GM21423 (cell line): ENCODE measurements around the gene AP1S3.
"Not testable (repeated sequence)": the region's sequence is repeated elsewhere in the genome, so short reads cannot be mapped to it uniquely, and the experiment has no call there.

Source experiments
- ATAC-seq: cut with Tn5 transposase; IDR thresholded peaks from one replicate; pipeline ENCODE4 v1.9.1; 2021; ENCODE audit warnings: mild to moderate bottlenecking, moderate library complexity; ENCODE audit not compliant: unreplicated experiment

The AP1S3 gene

DNA sequence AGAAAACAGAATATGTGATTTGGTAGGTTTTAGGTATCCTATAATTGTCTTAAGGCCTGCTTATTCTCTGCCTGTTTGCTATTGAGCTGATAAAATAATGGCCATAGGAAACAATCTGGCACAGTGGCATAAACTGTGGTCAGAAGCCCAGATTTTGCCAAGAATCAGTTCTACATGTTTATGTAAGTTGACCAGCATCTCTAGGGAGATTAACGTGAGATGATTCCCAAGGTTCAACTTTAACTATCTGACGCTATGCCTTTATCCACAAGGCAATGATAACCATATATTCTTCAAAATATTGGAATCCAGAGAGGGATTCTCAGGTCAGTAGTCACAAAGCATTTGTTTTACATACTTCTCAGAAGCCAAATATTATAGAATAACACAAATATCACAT, 25.6 kb downstream of the AP1S3 start:
- ATAC-seq = no peak

DNA sequence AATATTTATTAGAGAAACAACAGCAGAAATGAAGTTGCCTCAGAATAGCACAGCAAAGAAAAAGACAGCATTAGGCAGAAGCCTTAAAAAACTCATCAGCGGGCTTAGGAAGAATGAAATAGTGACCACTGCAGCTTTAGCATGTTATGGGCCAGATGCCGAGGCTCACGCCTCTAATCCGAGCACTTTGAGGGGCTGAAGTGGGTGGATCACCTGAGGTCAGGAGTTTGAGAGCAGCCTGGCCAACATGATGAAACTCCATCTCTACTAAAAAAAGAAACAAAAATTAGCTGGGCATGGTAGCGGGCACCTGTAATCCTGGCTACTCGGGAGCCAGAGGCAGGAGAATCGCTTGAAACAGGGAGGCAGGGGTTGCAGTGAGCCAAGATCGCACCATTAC, 32.4 kb downstream of the AP1S3 start:
- ATAC-seq = no peak

DNA sequence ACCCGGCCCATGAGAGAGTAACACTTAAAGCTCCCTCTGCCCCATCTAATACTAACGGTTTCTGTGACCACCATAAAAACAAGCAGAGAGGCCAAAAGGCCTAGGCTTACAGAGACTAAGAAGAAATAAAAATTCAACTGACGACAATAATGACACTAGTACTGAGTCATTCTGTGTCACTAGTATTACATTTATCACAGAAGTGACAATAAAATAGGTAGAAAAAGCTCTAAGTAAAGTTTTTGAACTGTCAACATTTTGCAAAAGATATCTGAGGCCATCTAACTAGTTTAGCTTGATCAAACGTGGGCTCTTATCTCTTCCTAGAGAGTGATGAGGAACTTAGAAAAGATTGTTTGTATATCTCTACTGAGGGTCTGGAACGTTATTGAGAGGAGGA, 35.6 kb downstream of the AP1S3 start:
- no peak for ATAC-seq

DNA sequence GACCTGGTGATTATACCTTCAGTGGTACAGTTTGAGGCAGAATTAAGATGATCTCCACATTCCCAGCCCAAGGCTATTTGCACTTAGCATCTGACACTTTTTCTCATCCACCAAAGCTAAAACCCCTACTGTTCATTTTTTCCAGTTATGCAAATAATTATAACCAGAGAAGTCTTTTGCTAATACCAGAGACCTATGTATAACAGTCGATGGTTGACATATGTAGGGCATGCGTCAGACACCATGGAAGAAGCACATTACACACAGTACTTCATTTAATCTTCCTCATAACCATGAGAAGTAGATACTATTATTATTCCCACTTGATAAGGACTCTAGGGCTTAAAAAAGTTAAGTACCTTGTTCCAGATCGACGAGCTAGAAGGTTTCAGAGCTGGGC, 36.5 kb downstream of the AP1S3 start:
- ATAC-seq = no peak

DNA sequence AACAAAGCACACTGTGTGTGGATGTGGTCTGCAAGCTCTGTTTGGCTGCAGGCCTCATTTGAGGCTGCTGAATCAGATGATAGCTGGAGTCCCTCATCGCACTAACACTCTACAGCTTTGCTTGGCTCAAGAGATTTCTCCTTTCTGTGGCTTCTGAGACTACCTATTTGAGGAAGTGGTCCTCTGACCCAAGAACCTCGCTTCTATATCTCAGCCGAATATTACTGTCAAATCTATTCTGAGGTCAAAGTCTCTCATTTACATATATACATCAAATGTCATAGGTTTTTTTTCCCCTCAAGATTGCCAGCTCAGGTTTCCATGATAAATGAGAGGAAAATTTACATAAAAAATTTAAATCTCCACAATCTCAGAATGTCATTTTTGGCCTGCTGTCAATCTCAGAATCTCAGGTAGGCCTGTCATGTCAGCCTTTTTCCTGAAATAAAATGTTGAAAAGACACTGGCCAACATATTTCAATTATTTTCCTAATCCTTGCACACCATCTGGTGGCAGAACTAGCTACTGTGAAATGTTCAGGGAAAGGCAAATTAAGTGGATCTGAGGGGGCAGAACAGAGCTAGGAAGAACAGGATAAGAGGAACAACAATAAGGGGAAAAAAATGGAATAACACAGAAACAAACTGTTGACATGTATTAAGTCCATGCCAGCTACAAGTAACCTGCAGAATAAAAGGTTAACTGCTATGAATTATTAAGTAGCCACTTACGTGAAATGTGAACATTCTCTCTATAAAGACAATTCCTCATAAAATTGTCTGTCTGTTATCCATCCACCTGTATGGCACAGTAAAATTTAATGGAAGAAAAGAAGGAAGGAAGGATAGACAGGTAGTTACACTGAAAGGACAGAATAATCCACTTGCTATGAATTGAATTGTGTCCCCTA, 39.3 kb downstream of the AP1S3 start:
- ATAC-seq = peak; percentile 99

DNA sequence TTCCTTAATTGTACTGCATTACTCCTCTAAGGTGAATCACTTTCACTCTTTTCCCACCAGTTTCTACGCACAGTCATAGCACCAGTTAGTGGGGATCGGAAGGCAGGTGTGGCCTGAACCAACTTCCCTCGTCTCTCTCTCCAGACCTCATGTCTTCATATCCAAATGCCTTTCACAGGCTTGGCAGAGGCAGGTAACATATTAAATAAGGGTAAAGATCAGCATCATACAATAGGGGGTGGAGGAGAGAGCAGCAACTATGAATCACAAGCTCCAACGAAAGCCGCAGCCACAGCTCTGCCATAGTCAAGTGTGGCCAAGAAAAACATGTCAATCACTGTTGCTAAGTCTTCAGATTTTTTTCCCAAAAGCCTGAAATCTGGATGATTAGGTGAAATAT, 40.3 kb downstream of the AP1S3 start:
- no peak for ATAC-seq

DNA sequence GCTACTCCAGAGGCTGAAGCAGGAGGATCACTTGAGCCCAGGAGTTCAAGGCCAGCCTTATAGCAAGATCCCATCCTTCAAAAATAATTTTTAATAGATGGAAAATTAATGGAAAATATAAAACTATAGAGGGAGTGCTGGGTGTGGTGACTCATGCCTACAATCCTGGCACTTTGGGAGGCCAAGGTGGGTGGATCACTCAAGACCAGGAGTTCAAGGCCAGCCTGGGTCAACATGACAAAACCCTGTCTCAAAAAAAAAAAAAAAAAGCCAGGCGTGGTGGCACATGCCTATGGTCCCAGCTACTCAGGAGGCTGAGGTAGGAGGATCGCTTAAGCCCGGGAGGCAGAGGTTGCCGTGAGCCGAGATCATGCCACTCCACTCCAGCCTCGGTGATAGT, 48.0 kb downstream of the AP1S3 start:
- ATAC-seq = no peak

DNA sequence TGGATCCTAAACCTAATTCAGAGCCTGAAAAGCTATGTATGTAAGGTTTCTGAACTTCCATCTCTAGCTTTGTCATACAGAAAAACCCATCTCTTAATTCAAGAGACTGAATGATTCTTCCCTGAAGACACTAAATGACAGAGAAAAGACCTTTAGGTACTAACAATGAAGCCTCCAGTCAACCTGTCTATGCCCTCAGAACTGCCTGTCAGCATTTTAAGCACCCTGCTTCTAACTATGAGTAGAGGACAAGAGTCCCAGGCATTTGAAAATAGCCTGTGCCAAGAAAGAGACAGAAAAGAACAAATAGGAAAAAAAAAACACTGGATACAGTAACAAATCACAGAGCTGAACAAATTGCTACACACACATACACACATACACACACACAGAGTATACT, 48.6 kb downstream of the AP1S3 start:
- no peak for ATAC-seq

DNA sequence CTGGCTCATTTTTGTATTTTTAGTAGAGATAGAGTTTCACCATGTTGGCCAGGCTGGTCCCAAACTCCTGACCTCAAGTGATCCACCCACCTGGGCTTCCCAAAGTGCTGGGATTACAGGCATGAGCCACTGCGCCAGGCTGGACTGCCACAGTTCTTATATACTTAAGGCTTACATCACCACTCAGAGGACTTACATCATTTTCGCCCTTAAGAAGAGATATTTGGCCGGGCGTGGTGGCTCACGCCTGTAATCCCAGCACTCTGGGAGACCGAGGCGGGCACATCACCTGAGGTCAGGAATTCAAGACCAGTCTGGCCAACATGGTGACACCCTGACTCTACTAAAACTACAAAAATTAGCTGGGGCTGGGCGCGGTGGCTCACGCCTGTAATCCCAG, 49.3 kb downstream of the AP1S3 start:
- not testable (repeated sequence) for ATAC-seq

DNA sequence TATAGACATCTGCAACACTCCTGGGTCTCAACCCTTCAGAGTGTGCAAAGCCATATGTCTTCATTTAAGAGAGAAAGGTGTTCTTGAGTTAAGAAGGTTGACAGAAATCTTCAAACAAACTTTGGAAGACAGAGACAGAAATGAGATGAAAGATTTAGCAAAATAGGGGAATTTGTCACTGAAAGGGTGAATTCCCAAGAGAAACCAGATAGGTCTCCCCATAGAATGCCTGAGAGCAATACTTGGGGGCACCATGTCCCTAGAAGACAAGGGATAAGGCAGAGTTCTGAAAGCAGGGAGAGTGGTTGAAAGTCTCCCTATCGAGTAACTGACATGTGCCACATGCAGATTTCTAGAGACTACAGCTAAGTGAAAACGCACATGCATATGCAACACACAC, 50.0 kb downstream of the AP1S3 start:
- no peak for ATAC-seq

DNA sequence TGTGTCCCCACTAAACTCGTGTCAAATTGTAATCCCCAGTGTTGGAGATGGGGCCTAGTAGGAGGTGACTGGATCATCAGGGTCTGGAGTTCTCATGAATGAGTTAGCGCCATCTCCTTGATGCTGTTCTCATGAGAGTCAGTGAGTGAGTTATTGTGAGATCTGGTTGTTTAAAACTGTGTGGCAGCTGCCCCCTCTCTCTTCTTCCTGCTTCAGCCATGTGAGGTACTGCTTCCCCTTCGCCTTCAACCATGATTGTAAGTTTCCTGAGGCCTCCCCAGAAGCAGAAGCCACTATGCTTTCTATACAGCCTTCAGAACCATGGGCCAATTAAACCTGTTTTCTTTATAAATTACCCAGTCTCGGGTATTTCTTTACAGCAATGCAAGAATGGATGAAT, 50.4 kb downstream of the AP1S3 start:
- no peak for ATAC-seq

DNA sequence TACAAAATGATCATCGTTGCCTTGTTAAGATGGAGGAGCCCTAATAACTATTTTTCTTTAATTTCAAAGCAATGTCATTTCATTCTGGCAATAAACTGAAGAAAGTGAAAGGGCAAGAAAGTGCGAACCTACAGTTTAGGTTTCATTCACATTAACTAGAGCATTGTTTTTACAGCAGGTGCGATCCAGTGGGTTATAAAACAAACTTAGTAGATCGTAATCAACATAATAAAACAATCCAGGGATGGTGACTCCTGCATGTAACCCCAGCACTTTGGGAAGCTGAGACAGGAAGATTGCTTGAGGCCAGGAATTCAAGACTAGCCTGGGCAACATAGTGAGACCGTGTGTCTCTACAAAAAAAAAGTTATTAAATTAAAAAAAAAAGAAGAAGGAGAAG, 51.1 kb downstream of the AP1S3 start:
- ATAC-seq = no peak

DNA sequence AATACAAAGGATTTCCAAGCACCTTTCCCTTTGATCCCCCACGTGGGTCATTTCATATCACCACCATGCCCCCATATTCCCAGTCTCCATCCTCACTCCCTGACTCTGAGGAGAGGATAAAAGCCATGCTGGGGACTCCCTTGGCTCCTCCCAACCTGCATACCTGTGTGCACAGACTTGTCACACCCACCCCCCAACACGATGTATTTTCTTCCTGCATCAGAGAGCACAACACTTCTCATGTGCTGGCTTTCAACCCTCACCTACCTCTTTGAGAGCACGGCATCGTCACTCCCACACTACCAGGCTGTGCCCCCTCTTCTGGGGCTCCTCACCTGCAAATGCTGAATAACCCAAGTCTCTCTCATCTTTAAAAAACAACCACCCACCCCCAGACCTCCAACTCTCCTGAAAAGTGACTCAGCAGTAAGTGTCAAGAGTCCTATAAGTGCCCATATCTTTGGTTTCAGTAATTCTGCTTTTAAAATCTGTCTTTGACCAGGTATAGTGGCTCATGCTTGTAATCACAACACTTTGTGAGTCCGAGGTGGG, 53.1 kb downstream of the AP1S3 start:
- ATAC-seq = no peak

DNA sequence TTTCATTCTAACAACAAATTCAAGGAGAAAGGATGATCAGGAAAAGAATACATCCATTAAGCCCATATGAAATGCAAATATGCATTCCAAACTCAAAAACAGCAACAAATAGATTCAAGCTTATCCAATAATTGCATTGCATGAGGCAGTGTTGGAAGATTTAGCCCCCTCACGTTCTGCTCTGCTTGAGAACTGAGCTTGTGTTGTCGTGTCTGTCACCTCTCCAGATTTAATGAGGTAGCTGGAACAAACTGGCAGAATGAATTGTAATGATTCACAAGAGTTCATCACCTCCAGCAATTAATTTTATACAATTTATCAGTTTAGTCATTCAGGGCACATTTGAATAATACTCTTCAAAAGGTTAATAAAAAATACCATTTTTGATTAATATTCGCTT, 54.8 kb downstream of the AP1S3 start:
- ATAC-seq = no peak

DNA sequence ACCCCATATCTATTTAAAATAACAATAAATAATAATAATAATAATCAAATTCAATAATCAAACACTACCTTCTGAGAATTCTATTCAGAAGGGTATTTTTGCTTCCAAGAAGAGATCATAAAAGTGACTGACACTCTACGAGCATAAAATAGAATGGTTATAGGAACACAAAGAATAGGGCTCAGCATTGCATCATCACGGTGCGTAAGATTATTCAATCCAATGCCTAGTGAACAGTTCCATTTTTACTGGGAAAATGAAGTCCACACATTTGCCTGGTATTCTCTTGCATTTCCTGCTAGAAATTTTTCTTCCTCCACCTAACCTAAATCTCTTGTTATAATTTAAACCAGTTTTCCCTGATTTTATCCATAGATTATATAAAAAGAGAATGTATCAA, 55.8 kb downstream of the AP1S3 start:
- no peak for ATAC-seq

DNA sequence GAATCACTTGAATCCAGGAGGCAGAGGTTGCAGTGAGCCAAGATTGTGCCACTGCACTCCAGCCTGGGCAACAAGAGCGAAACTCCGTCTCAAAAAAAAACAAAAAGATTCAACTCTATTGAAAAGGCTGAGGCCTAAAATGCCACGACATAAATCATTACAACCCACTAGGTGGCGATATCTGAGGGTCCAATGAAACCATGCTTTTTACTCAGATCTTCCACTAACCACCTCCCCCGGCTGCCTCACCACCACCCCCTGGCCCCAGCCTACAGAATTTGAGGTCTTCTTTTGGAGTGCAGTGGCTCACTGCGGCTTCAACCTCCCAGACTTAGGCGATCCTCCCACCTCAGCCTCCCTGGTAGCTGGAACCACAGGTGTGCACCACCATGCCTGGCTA, 57.5 kb downstream of the AP1S3 start:
- ATAC-seq = peak; percentile 80

DNA sequence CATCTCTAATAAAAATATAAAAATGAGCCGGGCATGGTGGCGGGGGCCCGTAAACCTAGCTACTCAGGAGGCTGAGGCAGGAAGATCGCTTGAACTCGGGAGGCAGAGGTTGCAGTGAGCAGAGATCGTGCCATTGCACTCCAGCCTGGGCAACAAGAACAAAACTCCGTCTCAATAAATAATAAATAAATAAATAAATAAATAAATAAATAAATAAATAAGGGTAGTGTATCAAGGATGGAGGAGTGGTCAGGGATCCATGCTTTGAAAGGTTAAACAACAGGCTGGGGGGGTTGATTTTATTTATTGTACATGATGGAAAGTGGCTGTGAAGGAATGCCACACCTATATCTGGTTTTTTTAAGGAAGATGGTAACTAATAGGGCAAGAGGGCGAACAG, 63.2 kb downstream of the AP1S3 start:
- no peak for ATAC-seq

DNA sequence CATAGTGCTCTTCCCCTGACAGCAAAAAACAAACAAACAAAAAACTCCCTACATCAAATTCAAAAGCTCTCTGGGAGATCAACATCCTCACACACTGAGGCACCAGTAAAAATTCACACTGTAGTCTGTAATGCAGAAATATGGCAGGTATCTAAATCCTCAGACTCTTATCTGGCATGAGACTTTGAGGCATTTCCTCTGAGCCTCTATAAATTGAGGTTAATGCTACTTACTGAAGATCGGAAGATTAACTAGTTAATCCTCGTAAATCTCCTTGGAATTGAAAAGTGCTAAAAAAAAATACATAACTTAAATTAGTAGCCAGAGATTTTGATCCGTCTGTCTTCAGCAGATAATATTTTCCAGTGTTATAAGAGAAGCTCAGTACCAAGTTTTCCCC, 65.0 kb downstream of the AP1S3 start:
- ATAC-seq = no peak

DNA sequence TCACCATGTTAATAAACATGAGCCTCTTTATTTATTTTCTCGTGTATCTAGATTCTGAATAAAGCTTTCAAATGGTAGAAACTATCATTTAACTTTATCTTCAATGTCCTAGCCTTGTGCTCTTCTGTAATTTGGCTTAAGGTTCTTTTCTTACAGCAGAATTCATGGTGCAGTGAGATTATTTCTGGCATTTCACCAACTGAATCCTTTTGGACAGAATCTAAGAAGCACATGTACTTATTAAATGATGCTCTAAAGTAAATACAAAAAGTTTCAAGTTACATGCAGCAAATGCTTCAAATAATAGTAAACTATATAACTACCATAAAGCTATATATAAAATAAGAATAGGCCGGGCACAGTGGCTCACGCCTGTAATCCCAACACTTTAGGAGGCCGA, 65.9 kb downstream of the AP1S3 start:
- no peak for ATAC-seq

DNA sequence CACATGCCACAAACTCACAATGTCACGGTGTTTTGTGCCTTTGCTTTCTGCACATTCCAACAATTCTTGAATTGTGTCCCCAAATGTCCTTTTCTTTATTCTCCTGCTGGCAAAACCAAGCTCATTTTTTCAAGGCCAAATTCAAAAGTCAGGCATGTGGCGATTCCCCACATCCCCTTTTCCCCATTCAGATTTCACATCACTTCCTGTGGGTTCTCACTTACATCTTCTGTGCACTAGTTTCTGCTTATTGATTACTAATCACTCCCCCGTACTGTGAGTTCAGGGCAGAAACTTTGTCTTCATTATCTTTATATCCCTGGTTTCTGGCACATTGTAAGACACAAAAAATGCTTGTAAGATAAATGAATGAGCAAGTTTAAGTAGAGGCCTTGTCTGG, 69.2 kb downstream of the AP1S3 start:
- ATAC-seq = no peak

DNA sequence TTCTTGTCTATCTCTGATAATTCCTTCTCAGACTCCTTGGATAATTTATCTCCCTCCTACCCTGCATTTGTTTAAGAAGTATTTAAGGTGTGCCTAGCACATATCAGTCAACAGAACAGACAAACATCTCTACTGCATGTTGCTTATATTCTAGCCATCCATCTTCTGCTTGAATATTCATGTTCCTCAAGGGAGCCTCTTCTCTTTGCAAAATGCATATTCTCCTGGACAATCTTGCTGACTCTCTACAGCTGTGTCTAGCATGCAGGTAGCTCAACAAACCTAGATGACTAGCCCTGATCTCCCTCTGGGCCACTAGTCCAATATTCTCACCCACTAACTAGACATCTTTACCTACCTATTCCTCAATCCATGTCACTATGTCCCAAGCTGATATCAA, 70.0 kb downstream of the AP1S3 start:
- ATAC-seq = no peak

DNA sequence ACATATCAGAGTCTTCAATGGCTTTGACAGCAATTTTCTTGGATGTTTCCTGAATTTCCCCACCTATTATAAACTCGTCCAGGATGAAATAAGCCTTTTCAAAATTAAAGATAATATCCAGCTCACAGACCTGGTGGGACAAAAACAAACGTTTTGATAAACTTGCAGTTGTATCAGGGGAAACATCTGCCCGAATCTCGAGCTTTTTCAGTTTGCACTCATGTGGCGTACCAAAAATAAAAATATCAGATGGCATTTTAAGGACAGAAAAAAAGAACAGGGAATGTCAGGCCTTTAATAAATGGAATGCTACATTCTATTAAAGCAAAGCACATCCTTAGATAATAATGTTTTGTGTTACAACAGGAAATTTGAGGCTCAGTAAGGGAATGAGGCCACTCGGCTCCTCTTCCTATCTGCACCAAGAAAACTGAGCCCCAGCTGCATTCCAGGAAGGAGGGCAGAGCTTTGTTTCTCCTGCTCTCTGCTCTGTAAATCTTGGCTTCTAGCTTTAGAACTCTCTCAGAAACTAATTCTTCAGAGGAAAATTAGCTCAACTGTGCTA, 72.1 kb downstream of the AP1S3 start:
- ATAC-seq = no peak
